Endothelial cell of umbilical vein (primary cell): Measurements from ENCODE around the gene WBP2. TPM values are rescaled to one million over a fixed set of nuclear protein-coding genes. Genes with fewer than 3 reads are reported as not detected.
A peak's percentile ranks its signal among the peaks of the same experiment; 100 is the strongest.

Experiments used
- BruUV-seq: library from RNA; stranded (reverse); fragments of 400-500 nt; replicated peaks from 2 replicates; lab custom pipeline; 2021; lab: Mats Ljungman, UMichigan
- CTCF ChIA-PET: fragments of 300-600, 350-600 bp; sonication (Branson Sonifier 250); formaldehyde crosslinking; loops from one replicate; lab custom pipeline; 2021; ENCODE audit warnings: antibody characterized with exemption, inconsistent platforms; lab: Charles Lee
- POLR2A ChIA-PET: fragments of 300-600, 350-600 bp; sonication (Branson Sonifier 250); formaldehyde crosslinking; loops from one replicate; lab custom pipeline; 2021; ENCODE audit warnings: antibody characterized with exemption, inconsistent platforms; lab: Charles Lee
- DNase-seq: peaks from one replicate; pipeline ENCODE4 v3.0.0-alpha.2; 2011; ENCODE audit warnings: low read depth, low spot score
- FAIRE-seq: peaks from 2 replicates; lab custom pipeline; 2011; peaks lifted over from hg19 to GRCh38; lab: Jason Lieb, UNC
- H2AFZ ChIP-seq: 2 replicates; pipeline ENCODE4 v1.6.0; 2012; ENCODE audit warnings: low read depth, low read length, control low read depth, inconsistent platforms
- H3K27ac ChIP-seq: 2 replicates; pipeline ENCODE4 v1.5.1; 2011; ENCODE audit warnings: low read depth, mild to moderate bottlenecking, control low read depth, low read length, moderate library complexity; ENCODE audit not compliant: insufficient read depth
- H3K27me3 ChIP-seq, 2 experiments: 2 replicates each; pipeline versions ENCODE4 v1.6.0 to v1.6.1; 2011; ENCODE audit warnings: low read length in 2 of 2, mixed read lengths in 1 of 2; ENCODE audit not compliant: control insufficient read depth in 2 of 2, insufficient read depth in 2 of 2
- H3K36me3 ChIP-seq, 2 experiments: 2 replicates in 1 of 2; 3 replicates in 1 of 2; pipeline ENCODE4 v1.5.1; 2011; ENCODE audit warnings: low read length in 2 of 2, mild to moderate bottlenecking in 1 of 2, moderate library complexity in 1 of 2; ENCODE audit not compliant: control insufficient read depth in 2 of 2, insufficient read depth in 2 of 2; ENCODE audit errors: extremely low read depth in 1 of 2
- H3K4me1 ChIP-seq: 3 replicates; pipeline ENCODE4 v1.5.1; 2011; ENCODE audit warnings: mild to moderate bottlenecking, low read length; ENCODE audit not compliant: control insufficient read depth, insufficient read depth; ENCODE audit errors: extremely low read depth
- H3K4me2 ChIP-seq: 2 replicates; pipeline ENCODE4 v1.6.1; 2011; ENCODE audit warnings: low read length, control low read depth, mixed read lengths; ENCODE audit not compliant: insufficient read depth
- H3K4me3 ChIP-seq, 3 experiments: fragments of 200-600 bp in 1 of 3; sonication (generic), shearing (Covaris generic) in 1 of 3; replicated peaks in 1 of 3; 2 replicates each; pipeline ENCODE4 v1.5.1; 2011 to 2016; ENCODE audit warnings: control low read depth in 3 of 3, low read length in 3 of 3, mild to moderate bottlenecking in 2 of 3, inconsistent platforms in 1 of 3, low read depth in 1 of 3, moderate library complexity in 1 of 3; ENCODE audit not compliant: insufficient read depth in 1 of 3
- H3K79me2 ChIP-seq: 2 replicates; pipeline ENCODE4 v1.6.0; 2012; ENCODE audit warnings: low read length, inconsistent platforms; ENCODE audit not compliant: control insufficient read depth, insufficient read depth
- H3K9ac ChIP-seq: replicated peaks from 2 replicates; pipeline ENCODE3; 2011; ENCODE audit warnings: low read length, control low read depth; ENCODE audit not compliant: insufficient read depth; ENCODE audit errors: extremely low read depth
- H3K9me1 ChIP-seq: replicated peaks from 3 replicates; pipeline ENCODE4 v1.6.0; 2011; ENCODE audit warnings: mild to moderate bottlenecking, low read length; ENCODE audit not compliant: control insufficient read depth, insufficient read depth; ENCODE audit errors: extremely low read depth
- H3K9me3 ChIP-seq: replicated peaks from 2 replicates; pipeline ENCODE4 v1.5.1; 2012; ENCODE audit warnings: low read length, inconsistent platforms; ENCODE audit not compliant: control insufficient read depth, insufficient read depth
- H4K20me1 ChIP-seq: replicated peaks from 2 replicates; pipeline ENCODE3; 2011; ENCODE audit warnings: mild to moderate bottlenecking, low read length; ENCODE audit not compliant: control insufficient read depth, insufficient read depth; ENCODE audit errors: extremely low read depth
- EZH2 ChIP-seq: IDR thresholded peaks from 2 replicates; pipeline ENCODE4 v1.6.1; 2012; ENCODE audit warnings: borderline replicate concordance, low read depth, mild to moderate bottlenecking, moderate library complexity, low read length, inconsistent platforms; ENCODE audit not compliant: severe bottlenecking
- POLR2AphosphoS5 ChIP-seq: IDR thresholded peaks from 2 replicates; pipeline ENCODE4 v1.6.1; 2012; ENCODE audit warnings: low read depth, mild to moderate bottlenecking, control low read depth, low read length, moderate library complexity; ENCODE audit not compliant: insufficient read depth
- dilution Hi-C: fragments of 300-500 bp; cut with MboI; formaldehyde crosslinking; loops from one replicate; pipeline ENCODE4 v1.15.0; 2019; ENCODE audit warnings: low sequenced_read_pairs; ENCODE audit not compliant: extremely low pct_ligation_motif_present
- intact Hi-C: fragments of 100-400 bp; cut with micrococcal nuclease; formaldehyde crosslinking; loops from one replicate; pipeline ENCODE4 v1.10.0; 2022
- polyA plus RNA-seq, 4 experiments: library from polyadenylated mRNA; depleted of rRNA in 3 of 4; stranded (reverse) in 3 of 4; unstranded in 1 of 4; fragments of >200 nt; gene quantifications; 2 replicates each; pipeline versions ENCODE4 v1.2.1 to v1.2.3, GENCODE V29; 2011 to 2012; ENCODE audit warnings: missing spikeins in 1 of 4
- total RNA-seq: library from RNA; stranded (reverse); gene quantifications from 2 replicates; pipeline ENCODE4 v1.2.3, GENCODE V29; 2021
- TF ChIP-seq, protein P1 (sequence below), 2 donors: IDR thresholded peaks; 1 replicate in 1 of 2; 2 replicates in 1 of 2; pipeline ENCODE4 v1.5.1; 2011; ENCODE audit warnings: low read length in 2 of 2, mild to moderate bottlenecking in 2 of 2, moderate library complexity in 2 of 2, control low read depth in 1 of 2, inconsistent platforms in 1 of 2, low read depth in 1 of 2; ENCODE audit not compliant: insufficient read depth in 1 of 2; ENCODE audit errors: extremely low read depth in 1 of 2

Gene WBP2
- total and polyA plus RNA-seq, 2 donors (not counting 3 experiments of a cell fraction or from before 2014, with no cell fraction given), result 81.5 to 126 TPM

DNA sequence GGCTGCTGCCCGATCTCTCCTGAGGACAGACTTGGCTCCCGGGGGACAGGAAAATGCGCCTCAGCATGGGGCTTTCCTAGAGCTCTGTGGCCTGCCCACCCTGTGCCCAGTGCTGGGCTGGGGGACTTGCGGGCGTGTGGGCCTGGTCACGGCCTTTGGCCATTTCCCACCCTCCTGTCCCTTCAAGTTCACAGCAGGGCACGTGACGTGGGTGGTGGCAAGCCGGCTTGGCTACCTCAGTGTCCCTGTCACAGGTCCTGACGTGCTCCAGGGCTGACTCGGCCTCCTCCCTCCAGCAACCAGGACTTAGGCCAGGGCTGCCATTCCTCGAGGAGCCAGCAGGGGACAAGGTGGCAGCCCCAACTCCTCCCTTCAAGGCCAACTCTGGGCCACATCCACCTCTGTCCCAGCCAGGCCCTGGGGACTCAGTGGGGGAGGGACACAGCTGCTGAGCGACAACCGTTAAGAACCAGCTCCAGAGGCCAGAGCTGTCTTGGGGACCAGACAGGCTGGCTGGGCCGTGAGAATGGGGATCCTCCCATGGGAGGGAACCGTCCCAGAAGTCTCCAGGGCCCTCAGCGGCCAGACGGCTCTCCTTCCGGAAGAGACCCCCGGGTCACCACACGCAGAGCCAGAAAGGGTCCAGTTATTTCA lies 9.9 kb downstream of the WBP2 start:
- CTCF ChIA-PET, result interaction anchor here (0.8 to 6.8 kb wide), 18 partner anchors 9 to 92 kb away, joined by 3 to 53 read pairs (median 6); partner anchors contain the start of genes GALK1, TRIM47, TRIM65 and WBP2
- Histone ChIP-seq H3K27me3 (no peaks in the 10 kb centered on the region), H3K9me3 (no peaks in the 10 kb centered on the region), H3K36me3 (peaks cover 3 to 26% of the 10 kb centered on the region in 2 experiments), H2AFZ (no peak overlapping the region), H3K9me1 (no peaks in the 10 kb centered on the region), H3K4me3 (no peak overlapping the region), H3K4me1 (peaks cover 39% of the 10 kb centered on the region), H4K20me1 (no peaks in the 10 kb centered on the region), H3K79me2 (no peaks in the 10 kb centered on the region), H3K27ac (peak overlapping the region; percentile 31), H3K4me2 (no peak overlapping the region), H3K9ac (no peak overlapping the region)
- dilution Hi-C loops (no loop called here), intact Hi-C loops (loop anchor here (1.0 to 2.0 kb wide), 4 partner anchors 10 to 52 kb away; partner anchors contain the start of genes TRIM65 and WBP2)
- FAIRE-seq, result peak; percentile 90
- peak; percentile 70 for DNase-seq
- no TSS peak for BruUV-seq
- peak; percentile 31 for TF ChIP-seq POLR2AphosphoS5
- TF ChIP-seq, protein P1, sequence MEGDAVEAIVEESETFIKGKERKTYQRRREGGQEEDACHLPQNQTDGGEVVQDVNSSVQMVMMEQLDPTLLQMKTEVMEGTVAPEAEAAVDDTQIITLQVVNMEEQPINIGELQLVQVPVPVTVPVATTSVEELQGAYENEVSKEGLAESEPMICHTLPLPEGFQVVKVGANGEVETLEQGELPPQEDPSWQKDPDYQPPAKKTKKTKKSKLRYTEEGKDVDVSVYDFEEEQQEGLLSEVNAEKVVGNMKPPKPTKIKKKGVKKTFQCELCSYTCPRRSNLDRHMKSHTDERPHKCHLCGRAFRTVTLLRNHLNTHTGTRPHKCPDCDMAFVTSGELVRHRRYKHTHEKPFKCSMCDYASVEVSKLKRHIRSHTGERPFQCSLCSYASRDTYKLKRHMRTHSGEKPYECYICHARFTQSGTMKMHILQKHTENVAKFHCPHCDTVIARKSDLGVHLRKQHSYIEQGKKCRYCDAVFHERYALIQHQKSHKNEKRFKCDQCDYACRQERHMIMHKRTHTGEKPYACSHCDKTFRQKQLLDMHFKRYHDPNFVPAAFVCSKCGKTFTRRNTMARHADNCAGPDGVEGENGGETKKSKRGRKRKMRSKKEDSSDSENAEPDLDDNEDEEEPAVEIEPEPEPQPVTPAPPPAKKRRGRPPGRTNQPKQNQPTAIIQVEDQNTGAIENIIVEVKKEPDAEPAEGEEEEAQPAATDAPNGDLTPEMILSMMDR (IDR thresholded peaks at IDR 0.05; ENCODE audit: extremely low read depth in 1 of 2, insufficient read depth in 1 of 2, low read depth in 1 of 2, low read length in 2 of 2), result peak; percentile 79 to 87
- TF ChIP-seq EZH2, result no peak
- POLR2A ChIA-PET, result interaction anchor here (1.3 kb wide), 1 partner anchor 65 kb away, joined by 7 read pairs; no protein-coding TSS in a partner anchor
